Upper lobe of left lung (tissue), 4 donors: ENCODE results near the gene GUK1.

ENCODE experiments used
- CTCF ChIP-seq, 6 experiments: fragments of 450-650 bp in 4 of 6; fragments of 200-600 bp in 2 of 6; sonication (generic) in 2 of 6; IDR thresholded peaks; one replicate each; pipeline ENCODE4 v1.5.1; 2016 to 2019; ENCODE audit warnings: antibody characterized with exemption in 6 of 6
- EP300 ChIP-seq, 4 donors: sonication (generic); formaldehyde crosslinking; IDR thresholded peaks; one replicate each; pipeline ENCODE4 v1.5.1; 2017; ENCODE audit warnings: antibody characterized with exemption in 4 of 4, control low read depth in 2 of 4
- POLR2A ChIP-seq, 4 donors: fragments of 450-650 bp; IDR thresholded peaks; one replicate each; pipeline ENCODE4 v1.5.1; 2016 to 2017; ENCODE audit warnings: antibody characterized with exemption in 4 of 4, mild to moderate bottlenecking in 2 of 4

GRCh38 chr1:228147768-228148167 lies 7.7 kb downstream of the GUK1 start:
- TF ChIP-seq POLR2A (IDR thresholded peaks at IDR 0.05) = no peak
- no peak for TF ChIP-seq EP300 (IDR thresholded peaks at IDR 0.05)
- TF ChIP-seq CTCF (IDR thresholded peaks at IDR 0.05) = no peak
